Upper lobe of left lung (tissue), 6 donors: ENCODE results near the gene KLRF1. TPM values are rescaled to one million over a fixed set of nuclear protein-coding genes. Genes with fewer than 3 reads are reported as not detected.

ENCODE experiments used
- ATAC-seq, 2 donors: fragments of 200-7000 bp; cut with Tn5 transposase; one replicate each; pipeline ENCODE4 v1.9.1; 2022; ENCODE audit warnings: mild to moderate bottlenecking in 2 of 2, moderate library complexity in 2 of 2; ENCODE audit not compliant: low FRiP score in 2 of 2
- DNase-seq, 2 donors: peaks; one replicate each; pipeline ENCODE4 v3.0.0-alpha.2; 2019 to 2020
- H3K27ac ChIP-seq, 4 donors: fragments of 200-600 bp; sonication (generic); one replicate each; pipeline ENCODE4 v1.5.1; 2016 to 2019
- H3K27me3 ChIP-seq, 4 donors: fragments of 200-600 bp; sonication (generic); one replicate each; pipeline ENCODE4 v1.5.1; 2017 to 2019
- H3K36me3 ChIP-seq, 4 donors: fragments of 200-600 bp; sonication (generic); one replicate each; pipeline ENCODE4 v1.5.1; 2016 to 2019
- H3K4me1 ChIP-seq, 4 donors: fragments of 200-600 bp; sonication (generic); one replicate each; pipeline ENCODE4 v1.5.1; 2018 to 2019
- H3K4me3 ChIP-seq, 4 donors: fragments of 200-600 bp; sonication (generic); one replicate each; pipeline ENCODE4 v1.5.1; 2017 to 2019; ENCODE audit warnings: mild to moderate bottlenecking in 2 of 4, moderate library complexity in 1 of 4
- H3K9me3 ChIP-seq, 4 donors: fragments of 200-600 bp; sonication (generic); one replicate each; pipeline ENCODE4 v1.5.1; 2018 to 2019
- EP300 ChIP-seq, 4 donors: sonication (generic); formaldehyde crosslinking; IDR thresholded peaks; one replicate each; pipeline ENCODE4 v1.5.1; 2017; ENCODE audit warnings: antibody characterized with exemption in 4 of 4, control low read depth in 2 of 4
- POLR2A ChIP-seq, 4 donors: fragments of 450-650 bp; IDR thresholded peaks; one replicate each; pipeline ENCODE4 v1.5.1; 2016 to 2017; ENCODE audit warnings: antibody characterized with exemption in 4 of 4, mild to moderate bottlenecking in 2 of 4
- POLR2AphosphoS5 ChIP-seq, 2 donors: sonication (generic); formaldehyde crosslinking; IDR thresholded peaks; one replicate each; pipeline ENCODE4 v1.5.1; 2017; ENCODE audit warnings: antibody characterized with exemption in 2 of 2
- WGBS, 2 donors: methylation state at CpG; one replicate each; pipeline ENCODE4 v1.1.5; 2017 to 2018; 5-methylcytosine and 5-hydroxymethylcytosine counted together
- total RNA-seq, 6 donors: library from RNA; depleted of rRNA in 4 of 6; stranded (reverse); fragments of >200 nt in 4 of 6; gene quantifications; one replicate each; pipeline versions ENCODE4 v1.1.0 to v1.2.1, GENCODE V29; 2016 to 2021
- TF ChIP-seq, protein P1 (sequence below), 6 experiments: fragments of 450-650 bp in 4 of 6; fragments of 200-600 bp in 2 of 6; sonication (generic) in 2 of 6; IDR thresholded peaks; one replicate each; pipeline ENCODE4 v1.5.1; 2016 to 2019; ENCODE audit warnings: antibody characterized with exemption in 6 of 6
- donor health status: DM: no; HTN: no; CAD: no; lungs with moderate emphysema.
- donor health status: DM: no; HTN: yes; CAD: no; lungs with severe emphysema.

KLRF1 gene
- total RNA-seq, 6 donors from 2014 or later, result 1.2 to 6.9 (median 2.0) TPM; not detected in 2

DNA sequence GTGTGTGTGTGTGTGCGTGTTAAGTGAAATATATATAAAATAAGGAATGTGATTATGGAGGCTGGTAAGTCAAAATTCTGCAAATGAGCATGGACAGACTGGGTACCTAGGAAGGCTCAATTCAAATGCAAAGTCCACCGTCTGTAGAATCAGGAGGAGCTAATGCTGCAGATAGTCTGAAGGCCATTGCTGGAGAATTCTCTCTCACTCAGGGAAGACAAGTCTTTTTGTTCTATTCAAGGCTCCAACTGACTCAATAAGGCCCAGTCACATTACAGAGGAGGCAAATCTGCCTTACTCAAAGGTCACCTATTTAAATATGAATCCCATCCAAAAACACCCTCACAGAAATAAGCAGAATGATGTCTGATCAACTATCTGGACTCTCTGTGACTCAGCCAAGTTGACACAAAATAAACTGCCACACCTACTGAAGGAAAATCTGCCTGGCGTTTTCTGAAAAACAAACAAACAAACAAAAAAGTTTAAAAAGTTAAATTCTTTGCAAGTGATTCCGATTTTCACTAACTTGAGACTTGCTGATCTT is 53.3 kb downstream of the KLRF1 start:
- 77 to 85% methylated on average over 4 of the region's 4 CpGs for WGBS, 2 donors

DNA sequence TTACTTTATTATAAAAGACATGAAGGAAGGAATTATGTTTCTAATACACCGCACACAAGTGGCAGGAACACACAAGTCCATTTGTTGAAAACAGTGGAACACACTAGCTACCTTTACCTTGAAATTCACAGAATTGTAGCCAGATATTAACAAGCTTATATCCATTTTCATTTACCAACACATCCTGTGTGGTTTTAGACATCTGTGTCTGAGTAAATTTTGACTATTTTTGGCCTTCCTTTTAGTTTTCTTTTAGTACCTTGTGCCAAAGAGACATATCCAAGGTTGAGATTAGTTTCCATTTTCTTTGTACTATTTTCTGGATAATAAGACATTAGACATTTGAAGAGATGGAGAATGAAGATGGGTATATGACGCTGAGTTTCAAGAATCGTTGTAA is 54.0 kb downstream of the KLRF1 start, which contains the start of gene KLRF2:
Gene KLRF2 (plus strand): TSS at position 244 of the 400 bp plus-strand sequence. CDS start 107 bp downstream, at position 351.
- ATAC-seq (no peak), DNase-seq (no peak)
- Histone ChIP-seq H3K4me3 (no peak within 1 kb of the TSS), H3K4me1 (no peaks in the 10 kb centered on the region), H3K36me3 (no peaks in the 10 kb centered on the region), H3K27me3 (no peaks in the 10 kb centered on the region), H3K27ac (no peak within 1 kb of the TSS), H3K9me3 (no peaks in the 10 kb centered on the region)
- 94 to 96% methylated on average over 3 of the region's 3 CpGs for whole genome bisulfite sequencing, 2 donors
- TF ChIP-seq POLR2A (IDR thresholded peaks at IDR 0.05) (no peak), EP300 (IDR thresholded peaks at IDR 0.05) (no peak), POLR2AphosphoS5 (IDR thresholded peaks at IDR 0.05) (no peak)
- TF ChIP-seq, protein P1, sequence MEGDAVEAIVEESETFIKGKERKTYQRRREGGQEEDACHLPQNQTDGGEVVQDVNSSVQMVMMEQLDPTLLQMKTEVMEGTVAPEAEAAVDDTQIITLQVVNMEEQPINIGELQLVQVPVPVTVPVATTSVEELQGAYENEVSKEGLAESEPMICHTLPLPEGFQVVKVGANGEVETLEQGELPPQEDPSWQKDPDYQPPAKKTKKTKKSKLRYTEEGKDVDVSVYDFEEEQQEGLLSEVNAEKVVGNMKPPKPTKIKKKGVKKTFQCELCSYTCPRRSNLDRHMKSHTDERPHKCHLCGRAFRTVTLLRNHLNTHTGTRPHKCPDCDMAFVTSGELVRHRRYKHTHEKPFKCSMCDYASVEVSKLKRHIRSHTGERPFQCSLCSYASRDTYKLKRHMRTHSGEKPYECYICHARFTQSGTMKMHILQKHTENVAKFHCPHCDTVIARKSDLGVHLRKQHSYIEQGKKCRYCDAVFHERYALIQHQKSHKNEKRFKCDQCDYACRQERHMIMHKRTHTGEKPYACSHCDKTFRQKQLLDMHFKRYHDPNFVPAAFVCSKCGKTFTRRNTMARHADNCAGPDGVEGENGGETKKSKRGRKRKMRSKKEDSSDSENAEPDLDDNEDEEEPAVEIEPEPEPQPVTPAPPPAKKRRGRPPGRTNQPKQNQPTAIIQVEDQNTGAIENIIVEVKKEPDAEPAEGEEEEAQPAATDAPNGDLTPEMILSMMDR (IDR thresholded peaks at IDR 0.05), result no peak

More for the DNA sequence above, 53.3 kb downstream of the KLRF1 start:
- DNase-seq, result no peak
- no peak for TF ChIP-seq POLR2AphosphoS5 (IDR thresholded peaks at IDR 0.05)
- TF ChIP-seq, protein P1 (IDR thresholded peaks at IDR 0.05), result no peak
- TF ChIP-seq EP300 (IDR thresholded peaks at IDR 0.05), result no peak
- no peak for TF ChIP-seq POLR2A (IDR thresholded peaks at IDR 0.05)
- no peak for ATAC-seq
- no peaks in the 10 kb centered on the region for H3K4me1 ChIP-seq
- H3K27me3 ChIP-seq, result no peaks in the 10 kb centered on the region
- no peak overlapping the region for H3K27ac ChIP-seq
- no peaks in the 10 kb centered on the region for H3K9me3 ChIP-seq
- no peaks in the 10 kb centered on the region for H3K36me3 ChIP-seq
- no peak overlapping the region for H3K4me3 ChIP-seq

DNA sequence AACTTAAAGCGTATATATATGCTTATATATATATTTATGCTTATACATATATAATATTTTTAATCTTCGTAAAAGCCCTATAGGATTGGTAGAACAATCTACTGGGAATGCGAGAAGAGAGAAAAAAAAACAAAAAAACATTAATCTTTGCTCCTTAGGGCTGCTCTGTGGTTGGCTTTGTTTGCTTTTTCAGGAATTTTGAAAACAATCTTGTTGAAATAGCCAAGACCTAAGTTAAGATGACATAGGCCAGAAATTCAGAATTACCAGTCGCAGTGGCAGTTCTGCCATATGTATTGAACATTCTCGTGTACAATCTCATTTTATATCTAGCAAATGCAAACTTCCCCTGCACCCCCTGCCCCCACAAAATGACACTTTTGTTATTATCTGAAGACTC is 54.7 kb downstream of the KLRF1 start:
- ATAC-seq (no peak), DNase-seq (no peak)
- Histone ChIP-seq H3K27ac (no peak overlapping the region), H3K4me1 (no peaks in the 10 kb centered on the region), H3K27me3 (no peaks in the 10 kb centered on the region), H3K9me3 (no peaks in the 10 kb centered on the region), H3K36me3 (no peaks in the 10 kb centered on the region), H3K4me3 (no peak overlapping the region)
- TF ChIP-seq EP300 (IDR thresholded peaks at IDR 0.05) (no peak), POLR2AphosphoS5 (IDR thresholded peaks at IDR 0.05) (no peak), POLR2A (IDR thresholded peaks at IDR 0.05) (no peak)
- TF ChIP-seq, protein P1 (IDR thresholded peaks at IDR 0.05), result no peak
- WGBS, 2 donors, result 87 to 89% methylated on average over 5 of the region's 5 CpGs

DNA sequence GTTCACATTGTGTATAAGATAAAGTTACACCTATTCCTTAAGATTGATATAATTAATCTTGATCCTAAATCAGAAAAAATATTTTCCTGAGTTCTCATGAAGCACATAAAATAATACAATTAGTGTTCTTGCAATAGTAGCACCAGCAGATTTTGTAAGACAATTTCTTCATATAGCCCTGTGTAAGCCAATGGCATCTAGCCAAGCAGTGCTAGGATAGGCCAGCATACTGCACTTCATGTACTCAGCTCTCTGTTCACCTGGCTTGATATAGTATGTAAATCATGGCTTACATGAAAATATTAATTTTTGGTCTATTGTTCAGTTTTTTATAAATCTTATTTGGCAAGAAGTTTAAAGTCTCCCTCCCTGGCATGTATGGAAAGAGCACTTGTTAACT is 55.9 kb downstream of the KLRF1 start:
- no peaks in the 10 kb centered on the region for H3K9me3 ChIP-seq
- ATAC-seq (no peak), DNase-seq (no peak)
- no peak for TF ChIP-seq EP300 (IDR thresholded peaks at IDR 0.05)
- TF ChIP-seq POLR2AphosphoS5 (IDR thresholded peaks at IDR 0.05), result no peak
- TF ChIP-seq, protein P1 (IDR thresholded peaks at IDR 0.05), result no peak
- no peak for TF ChIP-seq POLR2A (IDR thresholded peaks at IDR 0.05)
- no peaks in the 10 kb centered on the region for H3K27me3 ChIP-seq
- H3K27ac ChIP-seq, result no peak overlapping the region
- H3K36me3 ChIP-seq, result no peaks in the 10 kb centered on the region
- H3K4me3 ChIP-seq, result no peak overlapping the region
- H3K4me1 ChIP-seq, result no peaks in the 10 kb centered on the region

DNA sequence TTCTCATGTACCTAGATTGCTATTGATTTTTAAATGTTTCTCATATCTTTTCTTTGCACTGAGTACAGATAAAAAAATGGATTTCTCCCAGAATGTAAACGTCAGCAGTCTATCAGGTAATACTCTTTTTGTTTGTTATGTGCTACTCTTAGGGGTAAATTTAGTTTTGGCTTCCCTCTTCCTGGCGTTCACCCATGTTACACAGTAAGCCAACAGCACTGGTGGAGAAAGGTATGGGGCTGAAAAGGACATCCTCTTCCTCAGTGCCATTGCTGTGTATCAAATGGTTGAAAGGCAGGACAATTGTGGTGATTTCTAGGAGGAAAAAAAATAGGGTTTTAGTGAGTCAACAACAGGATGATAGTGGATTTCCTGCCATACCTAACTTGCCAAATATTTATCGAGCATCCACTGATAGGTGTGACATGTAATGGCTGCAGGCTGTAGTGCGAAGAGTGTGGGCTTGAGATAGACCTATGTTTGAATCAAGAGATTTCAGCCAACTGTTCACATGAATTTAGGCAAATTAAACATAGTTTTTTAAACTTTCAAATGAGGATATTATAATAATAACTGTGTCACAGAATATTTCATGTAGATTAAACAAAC is 61.5 kb downstream of the KLRF1 start:
- H3K4me3 ChIP-seq, result no peak overlapping the region
- no peaks in the 10 kb centered on the region for H3K27me3 ChIP-seq
- no peaks in the 10 kb centered on the region for H3K36me3 ChIP-seq
- H3K27ac ChIP-seq, result no peak overlapping the region
- DNase-seq, result no peak
- WGBS, 2 donors, result 58 to 64% methylated on average over 4 of the region's 4 CpGs
- no peak for ATAC-seq
- no peaks in the 10 kb centered on the region for H3K4me1 ChIP-seq
- H3K9me3 ChIP-seq, result no peaks in the 10 kb centered on the region
- TF ChIP-seq POLR2A (IDR thresholded peaks at IDR 0.05), result no peak
- no peak for TF ChIP-seq POLR2AphosphoS5 (IDR thresholded peaks at IDR 0.05)
- TF ChIP-seq EP300 (IDR thresholded peaks at IDR 0.05), result no peak
- TF ChIP-seq, protein P1 (IDR thresholded peaks at IDR 0.05), result no peak
